Lower leg skin (tissue), 3 donors: ENCODE results near the gene PCSK5.

Experiments
- POLR2A ChIP-seq, 2 donors: fragments of 450-650 bp; IDR thresholded peaks; one replicate each; pipeline ENCODE4 v1.6.1; 2016 to 2017; ENCODE audit warnings: antibody characterized with exemption in 2 of 2, mild to moderate bottlenecking in 1 of 2, moderate library complexity in 1 of 2
- TF ChIP-seq, protein P1 (sequence below), 3 donors: fragments of 450-650 bp; IDR thresholded peaks; one replicate each; pipeline ENCODE4 v1.5.1; 2016; ENCODE audit warnings: antibody characterized with exemption in 3 of 3, mild to moderate bottlenecking in 3 of 3, moderate library complexity in 2 of 3

DNA sequence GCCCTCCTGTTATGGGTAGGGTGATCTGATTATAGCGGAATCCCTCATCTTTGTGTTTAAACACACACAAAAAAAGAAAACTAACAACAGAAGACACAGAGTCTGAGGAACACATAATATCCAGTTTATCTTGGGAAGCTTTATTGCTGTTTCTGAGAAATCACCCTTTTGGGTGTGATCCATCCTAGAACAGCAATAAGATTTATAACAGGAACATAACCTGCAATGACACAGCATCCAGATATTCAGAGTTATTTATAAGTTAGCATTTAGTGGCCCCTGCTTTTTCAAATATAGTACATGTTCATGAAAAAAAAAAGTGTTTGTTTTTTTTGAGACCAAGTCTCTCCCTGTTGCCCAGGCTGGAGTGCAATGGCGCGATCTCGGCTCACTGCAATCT, 423.8 kb downstream of the PCSK5 start:
- TF ChIP-seq, protein P1, sequence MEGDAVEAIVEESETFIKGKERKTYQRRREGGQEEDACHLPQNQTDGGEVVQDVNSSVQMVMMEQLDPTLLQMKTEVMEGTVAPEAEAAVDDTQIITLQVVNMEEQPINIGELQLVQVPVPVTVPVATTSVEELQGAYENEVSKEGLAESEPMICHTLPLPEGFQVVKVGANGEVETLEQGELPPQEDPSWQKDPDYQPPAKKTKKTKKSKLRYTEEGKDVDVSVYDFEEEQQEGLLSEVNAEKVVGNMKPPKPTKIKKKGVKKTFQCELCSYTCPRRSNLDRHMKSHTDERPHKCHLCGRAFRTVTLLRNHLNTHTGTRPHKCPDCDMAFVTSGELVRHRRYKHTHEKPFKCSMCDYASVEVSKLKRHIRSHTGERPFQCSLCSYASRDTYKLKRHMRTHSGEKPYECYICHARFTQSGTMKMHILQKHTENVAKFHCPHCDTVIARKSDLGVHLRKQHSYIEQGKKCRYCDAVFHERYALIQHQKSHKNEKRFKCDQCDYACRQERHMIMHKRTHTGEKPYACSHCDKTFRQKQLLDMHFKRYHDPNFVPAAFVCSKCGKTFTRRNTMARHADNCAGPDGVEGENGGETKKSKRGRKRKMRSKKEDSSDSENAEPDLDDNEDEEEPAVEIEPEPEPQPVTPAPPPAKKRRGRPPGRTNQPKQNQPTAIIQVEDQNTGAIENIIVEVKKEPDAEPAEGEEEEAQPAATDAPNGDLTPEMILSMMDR (IDR thresholded peaks at IDR 0.05): no peak
- no peak for TF ChIP-seq POLR2A (IDR thresholded peaks at IDR 0.05)
